Measurements from ENCODE around the gene LDLRAD4.
A peak's percentile ranks its signal among the peaks of the same experiment; 100 is the strongest.

The LDLRAD4 gene

DNA sequence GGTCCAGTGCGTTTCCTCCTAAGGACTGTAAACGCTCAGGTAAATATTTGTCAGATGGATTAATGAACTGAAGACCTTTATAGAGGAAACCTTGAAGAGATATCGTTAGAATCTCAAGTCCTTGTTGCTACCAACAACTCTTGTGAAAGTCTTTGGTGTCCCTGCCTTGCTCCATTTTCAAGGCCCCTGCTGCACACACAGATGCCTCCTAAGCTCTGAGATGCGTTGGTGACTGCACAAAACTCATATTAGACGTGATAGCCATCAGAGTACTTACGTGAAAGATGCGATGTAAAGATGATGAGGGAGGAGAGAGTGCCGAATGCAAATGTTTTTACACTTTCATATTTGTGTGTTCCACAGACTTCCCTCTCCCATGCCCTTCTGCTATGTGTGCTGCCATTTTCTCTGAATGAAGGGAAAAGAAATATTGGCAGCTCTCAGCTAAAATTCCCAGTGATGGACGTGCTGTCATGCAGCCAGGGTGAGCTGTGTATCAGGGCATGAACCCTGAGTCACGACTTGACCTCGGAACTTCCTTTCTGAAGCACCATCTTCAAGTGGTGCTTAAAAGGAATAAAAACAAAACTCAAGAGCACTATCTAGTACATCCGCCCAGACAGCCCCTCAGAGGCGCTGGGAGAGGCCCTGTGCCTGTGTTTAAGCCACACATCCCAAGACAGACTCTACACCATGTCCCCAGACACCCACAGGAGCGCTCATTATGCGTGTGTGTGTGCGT, 390.4 kb downstream of the LDLRAD4 start:
- no peak for DNase-seq (ENCODE audit: extremely low spot score, insufficient read length, low read depth)
- FAIRE-seq = no peak

DNA sequence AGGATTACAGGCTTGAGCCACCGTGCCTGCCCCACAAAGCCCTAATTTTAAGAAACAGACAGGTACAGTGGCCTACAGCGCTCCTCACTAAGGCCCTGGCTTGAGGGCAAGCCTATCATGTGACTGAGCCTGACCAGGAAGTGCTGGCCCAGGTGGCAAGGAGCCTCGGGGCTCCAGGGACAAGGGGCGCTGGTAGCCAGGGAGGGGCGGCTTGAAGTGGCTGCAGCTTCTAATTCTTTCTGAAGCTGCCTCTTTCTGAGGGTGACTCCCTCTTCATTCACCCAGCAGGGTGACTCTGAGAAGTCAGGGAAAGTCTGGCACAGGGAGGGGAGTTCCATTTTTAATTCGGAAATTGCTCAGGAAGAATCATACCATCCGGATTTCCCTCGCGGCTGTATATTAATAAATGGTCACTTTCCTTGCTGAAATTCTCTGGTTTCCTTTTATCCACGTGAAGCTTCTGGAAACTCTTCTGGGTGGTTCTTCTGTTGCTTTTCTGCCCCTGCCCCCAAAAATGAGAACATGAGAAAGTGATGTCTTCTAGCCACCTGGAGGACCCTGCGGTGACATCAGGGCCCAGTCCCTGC, 392.1 kb downstream of the LDLRAD4 start:
- no peak for FAIRE-seq

DNA sequence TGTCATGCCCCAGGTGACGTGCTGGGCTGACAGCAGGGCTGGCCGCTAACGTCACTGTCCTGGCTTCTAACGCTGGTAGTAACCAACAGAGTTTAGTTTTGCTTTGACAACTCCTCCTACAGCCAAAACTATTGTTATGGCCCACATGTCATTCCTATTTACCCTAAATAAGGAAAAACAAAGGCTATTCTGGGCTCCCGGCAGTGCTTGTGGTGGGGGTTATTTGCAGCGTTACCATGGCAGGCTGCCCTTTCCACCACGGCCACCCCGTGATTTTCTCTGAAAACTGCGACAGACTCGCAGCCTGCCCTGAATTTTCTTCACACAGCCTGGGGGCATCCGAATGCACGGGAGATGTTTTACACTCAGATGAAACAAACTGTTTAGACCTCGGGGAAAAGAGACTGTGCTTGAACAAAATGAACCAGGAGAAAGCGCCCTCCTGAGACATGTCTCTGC, 392.6 kb downstream of the LDLRAD4 start:
- FAIRE-seq (peak; percentile 81), DNase-seq (ENCODE audit: extremely low spot score, insufficient read length, low read depth) (no peak)

More for the DNA sequence above, 392.1 kb downstream of the LDLRAD4 start:
- no peak for DNase-seq (ENCODE audit: extremely low spot score, insufficient read length, low read depth)

DNA sequence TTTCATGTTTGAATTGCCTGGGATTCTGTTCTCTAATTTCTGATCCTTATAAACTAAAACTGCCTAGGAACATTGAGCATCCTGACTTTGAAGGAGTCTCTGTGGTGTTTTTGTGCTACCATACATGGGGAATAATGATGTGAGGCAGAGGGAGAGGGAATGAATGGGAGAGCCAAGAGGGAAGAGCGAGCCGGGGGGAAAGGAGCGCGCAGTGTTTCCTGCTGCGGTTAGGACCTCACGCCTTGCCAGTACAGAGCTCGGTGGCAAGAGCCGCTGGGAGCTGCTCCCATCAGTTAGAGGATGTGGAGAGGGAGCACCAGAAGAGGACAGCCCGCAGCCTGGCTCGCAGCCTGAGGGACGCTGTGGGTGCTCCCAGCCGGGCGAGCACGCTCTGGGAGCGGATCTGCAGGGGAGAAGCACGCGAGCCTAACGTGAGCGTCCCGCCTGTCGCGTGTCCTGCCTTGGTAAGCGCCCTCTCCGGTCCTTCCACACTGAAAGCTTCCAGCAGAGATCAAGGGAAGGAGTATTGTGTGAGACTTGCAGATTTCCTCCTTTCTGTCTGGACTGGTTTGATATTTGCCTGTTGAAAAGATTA, 393.1 kb downstream of the LDLRAD4 start:
- DNase-seq (ENCODE audit: extremely low spot score, insufficient read length, low read depth) (no peak), FAIRE-seq (peak; percentile 41)

DNA sequence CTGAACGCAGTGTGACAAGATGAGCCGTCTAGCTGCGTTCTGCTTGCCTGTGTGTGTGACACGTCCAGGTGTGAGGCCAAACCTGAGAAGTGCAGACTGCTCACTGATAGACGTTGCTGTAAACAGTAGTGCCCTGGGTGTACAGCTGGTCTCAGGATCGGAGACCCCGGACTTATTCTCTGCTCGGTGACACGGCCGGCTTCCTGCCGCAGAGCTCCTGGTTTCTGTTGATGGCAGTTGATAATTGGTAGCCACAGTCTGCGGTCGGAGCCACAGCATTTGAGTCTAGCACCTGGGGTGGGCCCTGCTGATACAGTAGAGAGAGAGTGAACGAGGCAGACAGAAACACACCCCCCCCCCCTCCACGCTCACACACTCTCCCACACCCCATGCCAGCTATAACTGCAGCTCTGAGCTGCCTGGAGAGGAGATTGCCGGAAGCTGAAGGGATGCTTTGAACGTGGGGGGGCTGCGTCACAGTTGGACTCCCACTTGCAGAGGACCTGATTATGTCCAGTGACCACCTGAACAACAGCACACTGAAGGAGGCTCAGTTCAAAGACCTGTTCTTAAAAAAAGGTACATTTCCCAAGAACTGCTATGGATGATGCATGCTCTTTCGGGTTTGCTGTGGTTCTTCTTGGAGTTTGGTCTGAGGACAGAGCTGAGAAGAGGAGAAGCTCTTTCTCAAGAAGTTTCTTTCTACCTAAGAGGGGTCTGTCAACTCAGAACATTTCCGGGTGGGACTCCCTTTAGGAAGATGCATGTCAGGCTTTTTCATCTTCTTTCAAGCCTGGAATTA, 393.8 kb downstream of the LDLRAD4 start:
- DNase-seq (ENCODE audit: extremely low spot score, insufficient read length, low read depth) (peak; percentile 54), FAIRE-seq (peak; percentile 99)

DNA sequence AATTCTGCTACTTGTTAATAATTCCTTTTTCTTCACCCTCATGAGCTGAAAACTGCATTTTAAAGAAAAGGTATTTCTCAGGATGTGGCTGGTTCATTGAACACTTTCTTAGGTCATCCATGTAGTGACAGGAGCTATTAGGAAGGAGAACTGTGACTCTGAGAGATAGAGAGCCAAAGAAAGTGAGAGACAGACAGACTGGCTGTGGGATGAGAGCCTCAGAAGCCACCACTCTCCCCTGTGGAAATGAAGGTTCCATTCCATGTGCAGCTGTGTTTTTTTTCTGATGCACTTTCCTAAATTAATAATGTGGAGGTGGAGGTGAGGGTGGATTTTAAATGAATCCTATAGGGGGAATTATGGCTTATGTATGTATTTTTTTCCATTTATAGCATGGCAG, 394.5 kb downstream of the LDLRAD4 start:
- FAIRE-seq (no peak), DNase-seq (ENCODE audit: extremely low spot score, insufficient read length, low read depth) (no peak)

DNA sequence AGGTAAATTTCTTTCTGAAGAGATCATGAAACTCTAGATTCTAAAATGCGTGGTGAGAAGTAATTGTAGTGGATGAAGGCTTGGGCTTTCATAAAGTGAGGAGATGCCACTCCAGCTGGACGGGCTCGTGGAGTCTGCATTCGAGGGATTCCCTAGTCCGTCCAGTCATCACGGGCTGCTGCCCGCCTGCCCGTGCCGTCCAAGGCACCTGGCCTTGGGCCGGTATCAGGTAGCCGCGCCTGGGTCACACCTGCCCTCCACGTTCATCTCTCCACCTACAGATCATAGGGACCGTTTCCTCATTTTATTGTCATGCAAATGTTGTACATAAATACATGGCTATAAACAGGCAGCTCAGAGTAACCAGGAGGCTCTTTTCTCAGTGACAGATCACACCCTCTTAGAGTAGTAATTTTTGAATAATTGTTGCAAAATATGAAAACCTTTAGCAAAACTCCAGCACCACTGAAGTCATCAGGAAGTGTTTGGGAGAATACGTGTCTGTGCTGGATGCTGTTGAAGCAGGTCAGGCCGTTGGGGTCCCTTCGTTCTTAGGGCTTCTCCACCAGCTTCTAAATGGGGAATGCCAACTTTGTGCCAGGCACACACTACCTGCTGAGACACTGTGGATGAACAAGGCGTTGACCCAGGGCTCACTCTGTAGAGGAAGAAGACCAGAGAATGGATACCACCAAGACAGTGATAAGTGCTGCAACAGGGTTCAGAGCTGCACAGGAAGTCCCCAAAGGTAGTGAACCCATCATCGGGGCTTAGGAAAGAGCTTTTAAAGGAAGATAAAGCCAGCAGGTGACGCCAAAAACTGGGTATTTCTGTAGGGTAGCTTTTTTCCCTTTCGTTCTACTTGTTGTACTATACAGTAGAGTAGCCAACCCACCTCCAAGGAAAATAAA, 395.3 kb downstream of the LDLRAD4 start:
- no peak for FAIRE-seq
- DNase-seq (ENCODE audit: extremely low spot score, insufficient read length, low read depth) = no peak

DNA sequence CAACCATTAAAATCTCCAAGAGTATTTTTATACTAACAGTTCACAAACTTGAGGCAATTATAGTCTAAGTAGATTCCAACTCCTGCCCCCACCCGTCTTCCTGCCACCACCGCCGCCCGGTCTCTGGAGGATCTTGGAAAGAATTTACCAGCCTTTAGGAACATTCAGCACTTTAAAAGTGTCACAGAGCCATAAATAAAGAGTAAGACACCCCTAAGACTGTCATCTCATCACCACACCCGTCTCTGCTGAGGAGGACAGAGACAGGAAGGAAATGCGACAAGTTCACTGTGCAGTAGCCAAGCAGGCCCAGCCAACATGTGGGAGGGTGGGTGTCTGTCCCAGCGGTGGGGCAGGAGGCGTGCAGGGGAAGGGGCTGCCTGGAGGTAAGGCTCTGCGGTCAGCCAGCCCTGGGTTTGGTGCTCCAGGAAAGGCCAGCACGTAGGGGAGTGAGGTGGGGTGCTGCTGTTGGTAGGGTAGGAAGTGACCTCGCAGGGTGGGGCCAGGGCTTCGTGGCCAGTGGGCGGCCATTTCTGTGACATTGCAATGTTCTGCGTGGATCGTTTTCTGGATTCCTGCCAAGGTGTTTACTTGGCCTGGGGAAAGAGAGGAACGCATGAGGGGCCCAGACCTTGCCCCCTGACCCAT, 396.2 kb downstream of the LDLRAD4 start:
- DNase-seq (ENCODE audit: extremely low spot score, insufficient read length, low read depth) = no peak
- FAIRE-seq = no peak

DNA sequence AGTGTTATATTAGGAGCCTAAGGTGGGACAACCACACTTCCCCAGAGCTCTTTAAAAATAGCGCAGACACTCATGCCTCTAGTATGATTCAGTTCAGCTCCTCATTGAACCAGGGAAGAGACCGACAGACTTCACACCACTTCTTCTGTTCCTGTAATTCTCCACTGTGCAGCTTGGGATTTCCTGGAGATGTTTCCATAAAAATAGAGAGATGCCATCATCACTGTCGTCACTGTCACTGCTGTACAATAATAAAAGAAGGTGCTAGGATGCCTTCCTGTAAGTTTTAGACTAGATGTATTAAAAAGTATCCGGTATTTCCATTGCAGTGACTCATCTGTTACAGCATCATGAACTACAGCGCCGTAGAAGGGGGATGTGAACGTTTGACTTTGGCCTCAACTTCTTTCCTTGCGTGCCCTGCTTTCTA, 396.9 kb downstream of the LDLRAD4 start:
- no peak for FAIRE-seq

DNA sequence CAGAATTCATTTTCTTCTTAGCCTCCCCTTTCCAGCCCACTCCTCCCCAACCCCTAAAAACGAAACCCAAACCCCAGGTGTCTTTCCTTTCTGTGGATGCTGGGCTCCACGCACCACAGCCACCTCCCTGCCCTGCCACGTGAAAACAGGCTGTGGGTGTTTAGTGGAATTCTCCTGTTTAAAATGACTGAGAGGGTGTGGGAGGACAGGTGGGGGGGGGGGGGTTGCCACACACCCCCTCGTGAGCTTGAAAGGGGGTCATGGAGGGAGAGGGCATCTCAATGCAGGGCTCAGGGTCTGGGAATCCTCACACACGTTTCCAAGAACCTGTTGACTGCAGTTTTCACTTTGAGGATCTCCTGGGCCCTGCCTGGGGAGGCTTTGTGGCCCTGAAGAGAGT, 397.5 kb downstream of the LDLRAD4 start:
- DNase-seq (ENCODE audit: extremely low spot score, insufficient read length, low read depth) = no peak
- no peak for FAIRE-seq

More for the DNA sequence above, 396.9 kb downstream of the LDLRAD4 start:
- no peak for DNase-seq (ENCODE audit: extremely low spot score, insufficient read length, low read depth)

DNA sequence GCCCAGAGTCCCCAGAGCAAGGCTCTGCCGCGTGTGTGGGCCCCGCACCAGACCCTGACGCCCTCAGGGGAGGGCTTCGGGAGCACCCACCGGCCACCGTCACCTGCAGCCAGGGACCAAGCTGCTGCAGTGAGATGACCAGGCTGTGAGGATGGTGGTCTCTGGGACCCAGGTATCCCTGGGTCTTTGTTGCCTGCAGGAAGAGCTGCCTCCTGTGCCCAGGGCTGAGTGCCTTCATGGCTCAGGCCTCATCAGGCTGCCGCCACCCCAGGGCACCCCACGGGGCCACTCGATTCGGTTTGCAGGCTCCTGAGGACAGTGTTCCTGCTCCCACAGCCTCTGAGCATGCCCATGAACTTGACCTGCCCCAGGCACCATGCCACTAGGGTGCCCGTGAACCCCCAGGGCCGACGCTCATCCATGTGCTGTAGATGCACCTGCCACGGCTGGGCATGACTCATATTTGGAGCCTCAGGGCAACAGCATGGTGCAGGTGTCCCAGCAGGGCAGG, 398.0 kb downstream of the LDLRAD4 start:
- FAIRE-seq (no peak), DNase-seq (ENCODE audit: extremely low spot score, insufficient read length, low read depth) (no peak)

DNA sequence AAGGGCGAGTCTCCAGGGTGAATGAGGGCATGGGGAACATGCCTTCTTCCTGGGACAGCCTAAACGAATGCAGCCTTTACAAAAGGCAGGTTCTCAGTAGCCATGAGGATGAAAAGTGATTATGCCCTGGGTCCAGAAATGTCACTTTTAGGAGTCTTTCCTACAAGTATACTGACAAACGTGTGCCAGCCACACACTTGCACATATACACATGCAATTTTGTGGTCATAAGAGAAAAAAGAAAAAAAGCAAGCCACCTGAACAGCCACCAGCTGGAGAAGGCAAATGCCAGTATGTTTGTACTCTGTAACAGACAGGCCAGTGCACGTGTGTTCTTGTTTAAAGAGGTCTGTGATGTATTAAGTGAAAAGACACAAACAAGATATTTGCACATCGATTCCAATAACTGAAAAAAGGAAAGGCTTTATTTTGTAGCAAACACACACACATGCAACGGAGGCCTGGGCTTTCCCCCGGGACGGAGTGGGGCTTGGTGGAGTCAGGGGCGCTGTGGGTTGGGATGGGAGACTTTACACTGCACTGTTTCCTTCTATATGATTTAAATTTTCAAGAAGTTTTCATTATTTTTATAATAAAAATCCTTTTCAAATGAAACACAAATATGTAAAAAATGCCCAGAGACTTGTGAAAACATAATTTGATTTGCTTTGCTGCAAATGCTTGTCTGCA, 399.4 kb downstream of the LDLRAD4 start:
- no peak for DNase-seq (ENCODE audit: extremely low spot score, insufficient read length, low read depth)
- no peak for FAIRE-seq

DNA sequence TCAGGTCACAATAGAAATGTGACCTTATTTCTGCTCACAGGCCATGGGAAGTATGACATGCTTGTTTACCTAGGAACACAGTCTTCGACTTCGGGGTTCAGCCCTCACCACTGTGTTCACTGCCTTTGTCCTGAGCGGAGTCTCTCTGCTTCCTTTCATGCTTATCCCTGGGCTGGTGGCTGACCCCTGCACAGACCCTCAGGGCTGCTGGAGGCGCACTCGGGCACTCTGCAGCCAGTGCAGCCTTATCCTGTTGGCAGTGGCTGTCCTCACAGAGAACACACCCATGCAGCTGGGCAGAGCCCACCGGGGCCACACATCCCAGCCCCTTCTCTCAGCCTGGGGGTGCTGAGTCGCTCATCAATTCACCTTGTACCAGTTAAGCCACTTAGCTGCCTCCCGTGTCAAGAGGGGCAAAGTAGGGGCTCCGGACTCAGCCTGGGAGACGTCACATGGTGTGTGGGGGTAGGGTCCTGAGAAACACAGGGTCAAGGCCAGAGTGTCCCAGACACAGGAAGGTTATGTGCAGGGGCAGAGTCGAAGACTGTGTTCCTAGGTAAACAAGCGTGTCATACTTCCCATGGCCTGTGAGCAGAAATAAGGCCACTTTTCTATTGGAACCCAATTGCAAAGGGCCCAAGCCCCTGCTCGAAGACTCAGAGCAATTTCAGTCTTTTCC, 400.3 kb downstream of the LDLRAD4 start:
- FAIRE-seq = no peak
- no peak for DNase-seq (ENCODE audit: extremely low spot score, insufficient read length, low read depth)

DNA sequence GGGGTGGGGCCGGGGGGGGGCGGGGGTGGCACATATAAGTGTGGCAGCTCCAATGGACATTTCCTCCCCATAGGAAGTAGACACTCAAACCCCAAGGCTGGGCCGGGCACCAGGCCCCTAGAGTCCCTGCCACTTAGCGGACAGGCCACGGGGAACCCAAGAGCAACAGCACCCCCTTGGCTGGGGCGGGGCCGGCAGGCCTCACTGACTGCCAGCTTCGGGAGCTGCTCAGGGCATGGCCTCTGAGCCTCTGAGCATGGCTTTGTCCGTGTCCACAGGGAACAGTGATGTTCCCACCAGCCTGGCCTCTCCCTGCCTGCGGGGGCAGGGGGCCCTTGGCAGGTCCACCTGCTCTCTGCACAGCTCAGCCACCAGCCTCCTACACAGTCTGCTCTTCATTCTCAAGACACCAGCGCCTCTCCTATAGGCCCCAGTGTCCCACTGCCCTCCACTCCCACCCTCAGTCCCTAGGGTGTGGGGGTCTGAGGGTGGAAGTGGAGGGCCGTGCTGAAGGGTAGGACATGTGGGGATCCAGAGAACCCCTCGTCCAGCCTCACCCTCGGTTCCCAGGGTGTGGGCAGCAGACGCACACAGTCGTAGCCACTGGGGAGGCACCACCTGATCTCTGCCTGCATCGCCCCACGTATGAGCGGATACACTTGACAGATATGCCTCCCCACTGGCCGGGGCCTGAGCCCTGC, 401.1 kb downstream of the LDLRAD4 start:
- no peak for DNase-seq (ENCODE audit: extremely low spot score, insufficient read length, low read depth)
- no peak for FAIRE-seq

DNA sequence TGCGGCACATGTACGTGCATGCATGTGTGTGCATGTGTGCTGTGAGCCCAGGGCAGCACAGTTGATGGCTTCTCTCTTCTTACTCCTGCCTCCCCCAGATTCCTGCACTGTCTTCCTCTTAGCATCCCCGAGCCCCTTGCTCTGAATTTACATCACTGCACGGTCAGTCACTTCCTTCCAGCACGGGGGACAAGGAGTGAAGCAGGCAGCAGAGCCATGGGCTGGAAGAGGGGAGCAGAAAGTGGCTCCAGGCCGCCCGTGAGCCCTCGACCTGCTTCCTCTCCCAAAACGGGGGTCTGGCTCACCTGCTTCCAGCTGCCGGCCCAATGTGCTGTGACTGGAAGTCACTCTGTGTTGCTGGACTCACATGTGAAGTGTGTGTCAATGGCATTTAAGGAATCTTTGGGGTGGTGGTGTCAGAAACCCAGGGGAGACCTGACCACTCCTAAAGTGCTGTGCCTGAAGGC, 401.7 kb downstream of the LDLRAD4 start:
- no peak for FAIRE-seq

DNA sequence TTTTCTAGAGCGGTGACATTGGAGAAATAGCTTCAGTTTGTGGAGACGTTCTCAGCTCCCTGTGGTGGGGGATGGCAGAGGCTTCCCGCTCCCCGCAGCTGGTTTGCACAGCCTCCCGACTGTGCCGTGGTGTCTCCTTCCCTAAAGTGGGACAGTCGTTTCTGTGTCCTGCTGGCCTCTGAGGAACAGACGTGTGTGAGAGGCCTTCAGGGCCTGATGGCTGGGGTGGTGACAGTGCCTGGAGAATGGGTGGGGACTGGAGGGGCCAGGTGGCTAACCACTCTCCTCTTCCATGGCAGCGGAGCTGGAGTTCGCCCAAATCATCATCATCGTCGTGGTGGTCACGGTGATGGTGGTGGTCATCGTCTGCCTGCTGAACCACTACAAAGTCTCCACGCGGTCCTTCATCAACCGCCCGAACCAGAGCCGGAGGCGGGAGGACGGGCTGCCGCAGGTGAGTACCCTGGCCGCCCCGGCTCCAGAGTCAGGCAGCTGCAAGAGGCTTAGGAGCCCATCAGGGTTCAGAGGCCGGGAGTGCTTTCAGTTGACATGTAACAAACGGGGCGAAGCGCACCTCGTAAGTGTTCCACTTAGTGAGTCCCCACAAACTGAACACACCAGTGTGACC, 402.4 kb downstream of the LDLRAD4 start:
- no peak for DNase-seq (ENCODE audit: extremely low spot score, insufficient read length, low read depth)
- FAIRE-seq = no peak

More for the DNA sequence above, 401.7 kb downstream of the LDLRAD4 start:
- no peak for DNase-seq (ENCODE audit: extremely low spot score, insufficient read length, low read depth)

DNA sequence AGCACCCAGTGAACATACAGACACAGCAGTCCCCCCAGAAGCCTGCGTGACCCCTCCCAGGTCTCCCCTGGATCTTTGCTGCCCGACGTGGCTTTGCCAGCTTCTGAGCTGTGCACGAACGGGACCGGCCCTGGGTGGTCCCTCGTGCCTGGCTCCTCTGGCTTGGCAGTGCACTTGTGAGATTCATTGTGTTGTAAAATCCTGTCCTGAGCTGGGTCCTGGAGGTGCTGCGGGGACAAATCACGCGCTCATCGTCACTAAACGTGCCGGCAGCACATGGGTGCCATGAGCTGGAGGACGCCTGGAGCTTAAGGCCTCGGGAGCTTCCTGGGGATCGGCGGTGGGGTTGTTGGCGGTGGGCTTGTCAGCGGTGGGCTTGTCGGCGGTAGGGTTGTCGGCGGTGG, 402.9 kb downstream of the LDLRAD4 start:
- DNase-seq (ENCODE audit: extremely low spot score, insufficient read length, low read depth) = no peak
- FAIRE-seq = no peak

All from GM18507 (cell line).